ENCODE results near the gene AHI1.

The AHI1 gene

DNA sequence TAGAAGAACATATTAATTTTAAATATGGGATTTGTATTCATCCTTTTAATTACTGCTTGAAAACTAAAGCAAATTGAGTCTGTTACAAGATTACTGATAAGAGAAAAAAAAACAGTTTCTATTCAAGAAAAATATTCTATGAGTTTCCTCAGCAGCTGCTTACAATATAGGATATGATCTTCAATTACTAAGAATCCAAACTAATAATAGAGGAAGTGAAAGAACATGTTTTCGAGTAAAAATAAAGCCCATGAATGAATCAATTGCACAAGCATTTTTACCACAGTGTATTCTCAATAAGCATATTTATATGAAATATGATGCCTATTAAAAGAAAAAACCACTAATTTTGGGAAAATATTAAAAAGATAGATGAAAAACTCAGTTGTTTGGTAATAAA, 63.4 kb downstream of the AHI1 start:
- H3K9ac ChIP-seq (ENCODE audit: low read length): no peak overlapping the region
- peaks cover 19% of the 10 kb centered on the region for H3K36me3 ChIP-seq (replicated peaks; ENCODE audit: low read depth, low read length)
- TF ChIP-seq, protein P1, sequence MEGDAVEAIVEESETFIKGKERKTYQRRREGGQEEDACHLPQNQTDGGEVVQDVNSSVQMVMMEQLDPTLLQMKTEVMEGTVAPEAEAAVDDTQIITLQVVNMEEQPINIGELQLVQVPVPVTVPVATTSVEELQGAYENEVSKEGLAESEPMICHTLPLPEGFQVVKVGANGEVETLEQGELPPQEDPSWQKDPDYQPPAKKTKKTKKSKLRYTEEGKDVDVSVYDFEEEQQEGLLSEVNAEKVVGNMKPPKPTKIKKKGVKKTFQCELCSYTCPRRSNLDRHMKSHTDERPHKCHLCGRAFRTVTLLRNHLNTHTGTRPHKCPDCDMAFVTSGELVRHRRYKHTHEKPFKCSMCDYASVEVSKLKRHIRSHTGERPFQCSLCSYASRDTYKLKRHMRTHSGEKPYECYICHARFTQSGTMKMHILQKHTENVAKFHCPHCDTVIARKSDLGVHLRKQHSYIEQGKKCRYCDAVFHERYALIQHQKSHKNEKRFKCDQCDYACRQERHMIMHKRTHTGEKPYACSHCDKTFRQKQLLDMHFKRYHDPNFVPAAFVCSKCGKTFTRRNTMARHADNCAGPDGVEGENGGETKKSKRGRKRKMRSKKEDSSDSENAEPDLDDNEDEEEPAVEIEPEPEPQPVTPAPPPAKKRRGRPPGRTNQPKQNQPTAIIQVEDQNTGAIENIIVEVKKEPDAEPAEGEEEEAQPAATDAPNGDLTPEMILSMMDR (IDR thresholded peaks at IDR 0.05; ENCODE audit: low read depth, low read length): no peak
- no peak for TF ChIP-seq EZH2phosphoT487 (IDR thresholded peaks at IDR 0.05; ENCODE audit: low read depth)

DNA sequence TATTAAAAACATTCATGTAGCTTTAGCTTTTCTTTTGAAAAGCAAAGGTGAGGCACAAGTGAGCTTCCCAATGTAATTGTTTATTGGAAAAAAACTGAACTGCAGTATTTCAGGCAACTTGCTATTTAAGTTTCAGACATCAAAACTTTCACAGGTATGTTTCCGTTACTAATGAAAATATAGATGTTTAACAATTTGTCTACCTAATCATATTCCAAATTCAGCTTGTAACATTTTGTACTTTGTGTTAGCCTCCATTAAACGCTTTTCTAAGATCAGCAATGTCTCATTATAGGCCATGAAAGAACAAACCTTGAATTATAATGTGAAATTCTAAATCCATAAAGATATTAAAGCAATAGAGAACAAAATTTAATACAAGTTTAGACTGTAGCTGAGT, 69.5 kb downstream of the AHI1 start:
- Histone ChIP-seq H3K4me2 (ENCODE audit: low read length) (no peak overlapping the region), H3K27me3 (ENCODE audit: low read depth, low read length) (no peaks in the 10 kb centered on the region), H3K9me3 (ENCODE audit: insufficient read depth, low read length) (no peaks in the 10 kb centered on the region), H3K36me3 (replicated peaks; ENCODE audit: low read depth, low read length) (peaks cover 4% of the 10 kb centered on the region), H2AFZ (ENCODE audit: low read depth, low read length) (no peak overlapping the region), H4K20me1 (ENCODE audit: insufficient read depth, low read length) (no peaks in the 10 kb centered on the region), H3K79me2 (ENCODE audit: low read length) (no peaks in the 10 kb centered on the region), H3K27ac (ENCODE audit: low read length) (no peak overlapping the region), H3K9ac (ENCODE audit: low read length) (no peak overlapping the region), H3K4me3 (ENCODE audit: low read length) (no peak overlapping the region), H3K4me1 (ENCODE audit: low read length) (peaks cover 29% of the 10 kb centered on the region)
- TF ChIP-seq, protein P1 (IDR thresholded peaks at IDR 0.05; ENCODE audit: low read depth, low read length): no peak
- no peak for TF ChIP-seq EZH2phosphoT487 (IDR thresholded peaks at IDR 0.05; ENCODE audit: low read depth)

More for the DNA sequence above, 63.4 kb downstream of the AHI1 start:
- no peak overlapping the region for H2AFZ ChIP-seq (ENCODE audit: low read depth, low read length)
- H4K20me1 ChIP-seq (ENCODE audit: insufficient read depth, low read length): no peaks in the 10 kb centered on the region
- no peaks in the 10 kb centered on the region for H3K79me2 ChIP-seq (ENCODE audit: low read length)
- H3K27me3 ChIP-seq (ENCODE audit: low read depth, low read length): no peaks in the 10 kb centered on the region
- H3K4me1 ChIP-seq (ENCODE audit: low read length): peaks cover 41% of the 10 kb centered on the region
- no peak overlapping the region for H3K4me3 ChIP-seq (ENCODE audit: low read length)
- peak overlapping the region; percentile 55; the same call in 1 of the 2 replicates for H3K4me2 ChIP-seq (ENCODE audit: low read length)
- no peaks in the 10 kb centered on the region for H3K9me3 ChIP-seq (ENCODE audit: insufficient read depth, low read length)
- H3K27ac ChIP-seq (ENCODE audit: low read length): peak overlapping the region; percentile 44; the same call in 1 of the 2 replicates

- H3K27me3 ChIP-seq (ENCODE audit: low read depth, low read length): no peaks in the 10 kb centered on the region
- no peaks in the 10 kb centered on the region for H3K36me3 ChIP-seq (replicated peaks; ENCODE audit: low read depth, low read length)
- no peak overlapping the region for H3K4me3 ChIP-seq (ENCODE audit: low read length)
- no peaks in the 10 kb centered on the region for H3K79me2 ChIP-seq (ENCODE audit: low read length)
- H3K4me1 ChIP-seq (ENCODE audit: low read length): peaks cover 29% of the 10 kb centered on the region
- no peaks in the 10 kb centered on the region for H3K9me3 ChIP-seq (ENCODE audit: insufficient read depth, low read length)
- no peaks in the 10 kb centered on the region for H4K20me1 ChIP-seq (ENCODE audit: insufficient read depth, low read length)
- H3K27ac ChIP-seq (ENCODE audit: low read length): no peak overlapping the region
- H3K4me2 ChIP-seq (ENCODE audit: low read length): no peak overlapping the region
- no peak for TF ChIP-seq EZH2phosphoT487 (IDR thresholded peaks at IDR 0.05; ENCODE audit: low read depth)
- TF ChIP-seq, protein P1 (IDR thresholded peaks at IDR 0.05; ENCODE audit: low read depth, low read length): no peak
- H3K9ac ChIP-seq (ENCODE audit: low read length): no peak overlapping the region
- no peak overlapping the region for H2AFZ ChIP-seq (ENCODE audit: low read depth, low read length)
These were observed 70.7 kb downstream of the AHI1 start for GRCh38 chr6:135426833-135427232.

DNA sequence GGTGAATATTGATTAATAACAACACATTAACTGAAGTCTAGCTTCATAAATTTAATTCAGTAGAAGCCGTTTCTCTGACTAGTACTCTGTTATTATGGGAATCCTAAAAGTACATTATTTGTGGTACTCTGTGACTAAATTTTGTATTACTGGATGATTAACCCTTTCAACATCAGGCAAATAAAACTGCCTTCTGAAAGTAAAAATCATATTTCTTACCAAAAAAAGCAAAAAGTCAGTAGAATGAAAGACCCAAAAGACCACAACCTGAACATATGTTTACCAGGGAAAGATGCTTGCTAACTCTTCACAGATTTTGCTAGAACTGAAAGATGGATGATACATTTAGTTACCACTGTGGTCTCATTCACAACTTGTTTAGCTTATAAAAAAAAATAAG, 73.2 kb downstream of the AHI1 start:
- no peak overlapping the region for H2AFZ ChIP-seq (ENCODE audit: low read depth, low read length)
- peaks cover 29% of the 10 kb centered on the region for H3K4me1 ChIP-seq (ENCODE audit: low read length)
- no peaks in the 10 kb centered on the region for H3K9me3 ChIP-seq (ENCODE audit: insufficient read depth, low read length)
- peak overlapping the region; percentile 51 for H3K9ac ChIP-seq (ENCODE audit: low read length)
- 0 out of 2 replicates have a peak overlapping the region, but pooled peaks have one; percentile 15 for H3K4me3 ChIP-seq (ENCODE audit: low read length)
- peak overlapping the region; percentile 75 for H3K27ac ChIP-seq (ENCODE audit: low read length)
- no peaks in the 10 kb centered on the region for H3K36me3 ChIP-seq (replicated peaks; ENCODE audit: low read depth, low read length)
- TF ChIP-seq, protein P1 (IDR thresholded peaks at IDR 0.05; ENCODE audit: low read depth, low read length): no peak
- TF ChIP-seq EZH2phosphoT487 (IDR thresholded peaks at IDR 0.05; ENCODE audit: low read depth): no peak
- H3K79me2 ChIP-seq (ENCODE audit: low read length): no peaks in the 10 kb centered on the region
- H3K4me2 ChIP-seq (ENCODE audit: low read length): peak overlapping the region; percentile 43
- no peaks in the 10 kb centered on the region for H4K20me1 ChIP-seq (ENCODE audit: insufficient read depth, low read length)
- no peaks in the 10 kb centered on the region for H3K27me3 ChIP-seq (ENCODE audit: low read depth, low read length)

All from OCI-LY3 (cell line).